T-helper 9 cell (primary cell): Measurements from ENCODE around the gene GPRC5D.
A peak's percentile ranks its signal among the peaks of the same experiment; 100 is the strongest.

ENCODE experiments used
- DNase-seq: peaks from one replicate; pipeline ENCODE4 v3.0.0-alpha.2; 2020

The GPRC5D gene

DNA sequence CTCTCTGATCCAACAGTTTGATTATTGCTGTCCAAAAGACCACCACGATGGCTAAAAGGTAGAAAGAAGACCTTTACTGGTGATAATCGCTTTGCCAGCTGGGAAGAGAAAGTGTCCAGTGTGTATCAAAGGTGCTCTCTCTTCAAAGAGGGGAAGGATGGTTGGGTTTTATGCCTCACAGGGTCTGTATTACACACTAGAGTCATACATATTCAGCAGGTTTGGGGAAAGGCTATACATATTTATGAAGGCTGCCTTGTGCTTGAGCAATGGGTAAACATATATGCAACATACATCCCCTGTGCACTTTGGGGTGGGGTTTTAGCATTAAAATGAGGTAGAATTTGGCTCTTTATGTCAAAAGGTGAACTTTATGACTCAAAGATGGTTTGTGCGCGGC is 18.2 kb downstream of the GPRC5D start:
- DNase-seq, result no peak

DNA sequence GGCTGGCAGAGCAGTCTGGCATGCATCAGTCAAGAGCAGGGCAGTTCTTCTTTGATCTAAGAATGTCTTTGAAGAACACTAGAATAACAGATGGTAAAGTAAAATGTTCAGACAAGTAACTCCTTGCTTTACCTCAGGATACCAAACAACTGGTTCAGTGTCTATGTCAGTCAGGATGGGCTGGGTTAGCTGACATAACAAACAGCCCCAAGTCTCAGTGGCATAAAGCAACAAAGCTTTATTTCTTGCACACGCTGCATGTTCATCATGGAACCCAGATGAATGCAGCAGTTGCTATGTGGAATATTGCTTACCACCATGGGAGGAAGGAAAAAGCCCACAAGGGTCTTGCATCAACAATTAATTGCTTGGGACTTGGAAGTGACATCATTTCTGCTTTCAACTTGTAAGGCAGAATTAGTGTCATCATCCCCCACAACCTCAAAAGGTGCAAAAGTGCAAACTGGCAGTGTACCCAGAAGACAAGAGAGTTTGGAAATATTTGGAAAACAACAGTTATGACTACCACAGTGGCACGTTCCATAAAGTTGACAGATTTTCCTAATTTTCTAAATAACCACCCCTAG is 21.2 kb downstream of the GPRC5D start:
- no peak for DNase-seq

DNA sequence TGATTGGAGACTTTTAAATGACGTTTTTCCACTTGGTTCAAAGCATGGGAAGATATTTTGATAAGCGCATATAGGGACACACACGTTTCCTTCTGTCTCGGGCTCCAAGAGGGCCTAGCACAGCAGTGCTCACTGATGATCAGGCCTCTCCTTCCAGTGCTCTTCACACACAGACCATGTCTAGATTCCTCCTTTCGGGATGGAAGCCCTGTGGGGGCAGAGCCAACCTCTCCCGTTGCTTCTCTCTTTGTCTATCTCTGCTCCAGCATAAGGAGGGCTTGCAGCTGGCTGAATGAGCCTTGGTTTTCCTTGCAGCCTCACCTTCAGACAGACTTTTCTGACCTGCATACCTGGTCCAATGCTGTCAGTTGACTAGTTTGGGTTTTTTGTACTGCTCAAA is 22.3 kb downstream of the GPRC5D start:
- no peak for DNase-seq

DNA sequence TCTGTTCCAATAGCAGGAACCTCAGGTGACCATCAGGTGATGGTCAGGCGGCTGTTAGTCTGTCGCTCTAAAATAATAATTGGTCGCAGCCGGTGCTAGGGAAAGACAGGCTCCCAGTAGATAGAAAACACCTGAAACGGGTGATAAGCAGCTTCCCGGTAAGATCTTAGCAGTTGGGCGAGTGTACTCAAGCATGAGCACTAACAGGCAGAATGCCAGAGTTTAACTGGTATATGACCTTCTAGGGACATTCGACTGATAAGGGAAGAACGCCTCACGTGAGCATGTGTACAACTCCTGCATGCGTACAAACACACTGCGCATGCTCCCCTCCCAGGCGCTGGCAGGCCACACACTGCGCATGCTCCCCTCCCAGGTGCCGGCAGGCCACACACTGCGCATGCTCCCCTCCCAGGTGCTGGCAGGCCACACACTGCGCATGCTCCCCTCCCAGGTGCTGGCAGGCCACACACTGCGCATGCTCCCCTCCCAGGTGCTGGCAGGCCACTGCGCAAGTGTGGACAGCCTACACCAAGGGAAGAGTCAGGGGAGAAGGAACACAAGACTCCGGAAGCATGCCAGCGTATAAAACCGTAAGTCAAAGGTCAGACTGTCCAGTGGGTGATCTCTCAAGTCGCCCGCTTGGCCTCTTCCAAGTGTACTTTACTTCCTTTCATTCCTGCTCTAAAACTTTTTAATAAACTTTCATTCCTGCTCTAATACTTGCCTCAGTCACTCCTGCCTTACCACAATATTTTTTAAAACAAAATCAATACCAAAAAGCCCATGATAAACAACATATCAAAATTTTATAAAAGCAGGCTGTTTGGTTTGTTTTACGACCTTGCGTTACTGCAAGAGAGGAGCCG is 24.5 kb downstream of the GPRC5D start:
- no peak for DNase-seq

DNA sequence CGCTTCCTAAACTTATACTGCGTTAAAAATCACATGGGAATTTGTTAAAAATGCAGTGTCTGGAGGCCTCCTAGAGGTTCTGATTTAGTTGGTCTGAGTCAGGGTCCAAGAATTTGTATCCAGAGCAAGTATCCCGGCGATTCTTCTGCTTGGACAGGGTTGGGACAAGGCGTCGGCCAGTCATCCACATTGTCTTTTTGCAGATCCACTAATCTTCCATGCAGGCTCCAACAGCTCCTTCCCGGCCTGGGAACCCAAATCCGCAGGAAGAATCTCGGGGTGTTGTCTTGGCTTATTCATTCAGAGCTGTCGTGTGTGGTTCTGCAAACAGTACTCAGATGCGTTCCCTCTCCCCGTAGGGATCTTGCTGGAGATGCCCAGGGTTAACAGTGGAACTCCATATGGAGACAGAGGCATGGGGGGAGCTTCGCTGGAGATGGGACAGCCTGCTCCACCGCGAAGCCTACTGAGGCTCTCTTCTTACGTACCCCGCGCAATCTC is 25.3 kb downstream of the GPRC5D start:
- DNase-seq, result no peak

DNA sequence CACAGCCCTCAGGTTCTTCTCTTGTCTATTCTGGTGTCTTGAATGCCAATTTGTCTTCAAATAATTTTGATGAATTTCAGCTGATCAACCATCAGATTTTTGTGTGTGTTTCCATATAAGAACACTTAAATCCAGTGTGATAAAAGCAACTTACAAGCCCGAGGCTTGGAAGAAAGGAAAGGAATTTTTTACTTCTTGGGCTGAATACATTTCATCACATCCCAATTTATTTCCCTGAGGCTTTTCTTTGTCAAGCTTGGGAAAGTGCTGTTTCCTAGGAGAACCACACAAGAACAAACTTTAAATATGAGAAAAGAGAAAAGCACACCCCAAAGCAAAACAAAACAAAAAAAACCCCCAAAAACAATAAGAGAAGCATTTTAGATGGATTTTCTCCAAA is 26.6 kb downstream of the GPRC5D start:
- DNase-seq, result no peak

DNA sequence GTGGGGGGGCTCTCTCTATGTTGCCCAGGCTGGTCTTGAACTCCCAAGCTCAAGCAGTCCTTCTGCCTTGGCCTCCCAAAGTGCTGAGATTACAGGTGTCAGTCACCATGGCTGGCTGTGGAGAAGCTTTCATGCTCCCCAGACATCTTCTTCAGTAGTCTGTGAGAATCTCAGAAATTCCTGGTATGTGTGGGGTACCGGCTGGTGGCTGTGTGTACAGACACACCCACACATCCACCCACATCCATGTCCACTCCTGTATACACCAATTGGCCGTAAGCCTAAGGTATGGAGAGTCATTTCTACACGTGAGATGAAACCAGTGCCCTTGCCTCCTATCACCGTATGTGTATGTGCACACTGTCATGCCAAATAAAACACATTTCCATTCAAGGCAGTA is 27.8 kb downstream of the GPRC5D start:
- DNase-seq, result no peak

DNA sequence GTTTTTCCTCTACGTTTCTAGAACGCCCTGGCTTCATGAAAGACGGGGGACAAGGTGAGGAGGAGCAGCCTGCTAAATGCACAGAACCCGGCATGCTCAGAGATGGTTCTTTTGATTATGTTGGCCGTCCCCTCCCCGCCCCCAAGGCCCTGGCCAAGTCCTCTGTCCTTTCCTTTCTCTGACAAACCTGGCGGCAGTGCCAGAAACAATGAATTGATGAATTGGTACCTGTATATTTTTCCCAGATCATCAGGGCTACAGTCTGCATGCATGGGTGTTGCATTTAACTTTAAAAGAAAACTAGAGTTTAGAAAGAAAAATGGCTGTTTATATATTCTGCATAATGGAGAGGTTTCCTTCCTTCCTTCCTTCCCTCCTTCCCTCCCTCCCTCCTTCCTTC is 29.0 kb downstream of the GPRC5D start:
- no peak for DNase-seq

DNA sequence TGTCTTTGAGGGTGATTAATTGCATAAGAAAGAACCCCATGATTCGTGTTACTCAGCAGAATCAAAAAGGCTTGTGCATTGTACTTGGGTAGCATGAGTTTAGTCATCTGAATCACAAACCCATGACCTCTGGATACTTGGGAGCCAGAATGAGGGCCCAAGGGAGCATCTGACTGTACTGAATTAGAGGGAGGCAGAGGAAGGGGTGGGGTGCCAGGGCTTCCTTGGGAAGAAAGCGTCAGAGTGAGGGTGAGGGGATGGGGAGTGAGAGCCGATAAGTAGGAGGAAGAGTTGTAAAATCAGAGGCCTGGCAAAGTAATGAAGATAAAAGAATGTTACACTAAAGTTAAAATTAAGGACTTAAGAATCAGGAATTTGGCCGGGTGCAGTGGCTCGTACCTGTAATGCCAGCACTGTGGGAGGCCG is 29.8 kb downstream of the GPRC5D start:
- no peak for DNase-seq

DNA sequence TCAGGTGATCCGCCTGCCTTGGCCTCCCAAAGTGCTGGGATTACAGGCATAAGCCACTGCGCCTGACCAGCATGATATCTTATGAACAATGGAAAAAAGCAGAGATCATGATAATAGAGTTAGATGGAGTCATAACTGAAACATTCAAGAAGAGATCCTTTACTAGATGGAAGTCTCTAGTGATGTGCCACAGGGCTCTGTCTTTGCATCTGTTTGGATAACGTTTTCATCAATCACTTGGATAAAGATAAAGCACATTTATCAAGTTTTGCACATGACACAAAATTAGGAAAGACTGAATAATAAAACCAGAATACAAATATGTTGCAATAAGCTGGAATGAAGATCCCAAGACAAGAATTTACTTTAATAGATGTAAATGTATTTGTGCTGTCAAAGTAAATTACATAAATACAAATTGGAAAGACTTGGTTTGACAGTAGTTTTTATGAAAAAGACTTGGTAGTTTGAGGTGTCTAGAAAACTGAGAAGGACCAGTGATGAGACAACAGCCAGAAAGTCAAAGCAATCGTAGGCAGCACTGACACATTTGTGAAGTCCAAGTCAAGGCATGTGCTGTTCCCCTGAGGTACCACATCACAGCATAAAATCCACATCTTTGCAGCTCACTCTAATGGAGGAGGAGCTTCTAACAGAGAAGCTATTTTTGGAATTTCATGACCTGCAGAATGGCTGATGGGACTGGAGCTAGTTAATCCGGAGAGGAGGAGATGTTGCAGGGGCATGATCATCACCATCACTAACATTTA is 32.1 kb downstream of the GPRC5D start:
- no peak for DNase-seq

DNA sequence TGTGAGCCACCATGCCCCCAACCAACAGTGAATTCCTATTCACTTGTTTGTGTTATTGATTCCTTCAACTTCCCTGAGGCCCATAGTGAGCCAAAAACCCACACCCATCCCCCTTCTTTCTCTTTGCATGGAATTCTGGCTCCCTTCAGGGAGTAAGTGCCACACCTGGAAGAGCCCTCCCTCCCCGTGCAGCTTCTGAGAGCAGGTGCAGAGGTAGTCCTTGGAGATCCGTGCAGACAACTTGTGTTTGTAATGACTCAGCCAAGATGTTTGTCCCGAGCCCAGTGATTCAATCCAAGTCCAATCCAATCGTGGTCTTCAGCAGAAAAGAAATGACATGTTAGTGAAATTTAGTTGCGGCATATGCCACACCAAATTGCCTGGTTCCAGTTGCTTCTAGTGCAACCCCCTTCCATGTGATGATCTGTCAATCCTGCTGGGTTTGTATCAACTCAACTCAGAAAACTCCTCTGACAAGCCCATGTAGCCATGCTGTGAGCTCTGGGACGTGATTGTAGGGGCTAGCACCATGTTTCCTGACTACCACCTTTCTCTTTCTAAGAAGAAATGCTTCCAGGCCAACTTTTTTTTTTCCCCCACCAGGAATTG is 33.1 kb downstream of the GPRC5D start:
- no peak for DNase-seq

DNA sequence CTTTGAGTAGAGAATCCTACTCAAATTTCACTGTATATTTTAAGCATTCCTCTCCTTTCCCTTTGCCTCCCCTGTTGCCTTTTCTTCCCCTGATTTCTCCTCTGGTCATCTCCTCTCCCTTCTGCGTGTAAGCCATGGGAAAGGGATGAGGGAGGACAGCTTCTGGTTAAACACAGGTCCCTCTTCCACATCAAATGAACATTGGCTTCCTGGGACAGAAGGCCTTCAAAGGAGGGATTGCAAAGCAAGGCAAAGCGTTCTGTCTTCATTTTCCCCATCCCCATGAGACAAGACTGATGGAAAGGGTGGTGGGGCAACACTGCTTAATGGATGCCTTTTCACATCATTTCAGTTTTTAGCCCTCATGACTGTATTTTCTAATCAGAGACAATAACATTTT is 34.5 kb downstream of the GPRC5D start:
- no peak for DNase-seq

DNA sequence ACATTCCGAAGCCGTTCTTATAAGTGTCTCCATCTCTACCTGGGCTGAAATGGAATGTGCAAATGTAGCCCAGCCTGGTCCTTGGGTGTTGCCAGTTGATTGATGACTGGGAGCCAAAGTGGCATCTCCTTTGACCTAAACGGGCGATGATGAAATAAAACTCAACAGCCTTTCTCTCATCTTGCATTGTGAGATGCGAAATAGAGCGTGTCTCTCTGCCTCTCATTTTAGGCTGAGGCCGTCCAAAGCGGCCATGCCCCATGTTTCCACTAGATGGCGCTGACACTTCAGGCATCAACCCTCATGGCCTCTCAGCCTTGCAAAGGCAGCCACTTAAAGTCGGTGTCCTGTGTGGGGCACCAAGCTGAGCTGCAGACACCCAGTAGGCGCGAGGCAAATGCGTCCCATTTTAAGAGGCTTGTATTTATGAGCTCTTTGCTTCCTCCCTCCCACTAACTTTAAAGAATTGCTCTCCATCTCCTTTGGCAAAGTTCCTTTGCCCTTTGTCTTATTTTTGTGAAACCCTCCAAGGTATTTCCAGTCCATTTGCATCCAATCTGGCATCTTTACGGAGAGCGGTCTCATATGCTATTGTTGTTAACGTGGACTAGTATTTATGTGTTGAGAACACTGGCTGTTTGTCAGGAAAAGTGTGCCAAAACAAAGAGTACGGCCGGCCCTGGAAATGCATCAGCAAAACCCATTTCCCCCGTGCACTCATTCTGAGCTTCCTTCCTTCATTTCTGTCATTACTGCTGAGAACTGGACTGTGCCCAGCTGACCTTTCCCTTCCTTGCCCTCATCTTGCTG is 35.6 kb downstream of the GPRC5D start:
- DNase-seq, result peak; percentile 78

DNA sequence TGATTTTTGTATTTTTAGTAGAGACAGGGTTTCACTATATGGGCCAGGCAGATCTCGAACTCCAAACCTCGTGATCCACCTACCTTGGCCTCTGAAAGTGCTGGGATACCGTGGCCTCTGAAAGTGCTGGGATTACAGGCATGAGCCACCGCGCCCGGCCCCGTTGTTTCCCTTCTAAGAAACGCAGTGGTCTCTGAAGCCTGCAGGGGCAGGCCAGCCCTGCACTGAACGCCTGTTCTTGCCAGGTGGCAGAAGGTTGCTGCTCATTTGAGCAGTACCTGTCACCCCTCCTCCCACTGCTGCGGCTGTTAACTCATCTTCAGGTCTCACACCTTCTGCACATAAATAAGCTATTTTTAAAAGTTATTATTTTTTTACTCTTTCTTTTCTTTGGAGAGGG is 36.3 kb downstream of the GPRC5D start:
- no peak for DNase-seq

DNA sequence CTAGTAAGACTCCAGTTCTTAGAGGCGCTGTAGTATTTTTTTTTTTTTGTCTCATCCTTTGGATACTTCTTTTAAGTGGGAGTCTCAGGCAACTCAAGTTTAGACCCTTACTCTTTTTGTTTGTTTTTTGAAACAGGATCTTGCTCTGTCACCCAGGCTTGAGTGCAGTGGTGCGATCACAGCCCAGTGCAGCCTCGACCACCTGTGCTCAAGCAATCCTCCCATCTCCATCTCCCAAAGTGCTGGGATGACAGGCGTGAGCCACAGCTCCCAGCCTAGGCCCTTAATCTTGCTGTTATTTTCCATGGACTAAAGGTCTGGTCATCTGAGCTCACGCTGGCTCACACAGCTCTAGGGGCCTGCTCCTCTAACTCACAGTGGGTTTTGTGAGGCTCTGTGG is 39.3 kb downstream of the GPRC5D start:
- DNase-seq, result no peak

DNA sequence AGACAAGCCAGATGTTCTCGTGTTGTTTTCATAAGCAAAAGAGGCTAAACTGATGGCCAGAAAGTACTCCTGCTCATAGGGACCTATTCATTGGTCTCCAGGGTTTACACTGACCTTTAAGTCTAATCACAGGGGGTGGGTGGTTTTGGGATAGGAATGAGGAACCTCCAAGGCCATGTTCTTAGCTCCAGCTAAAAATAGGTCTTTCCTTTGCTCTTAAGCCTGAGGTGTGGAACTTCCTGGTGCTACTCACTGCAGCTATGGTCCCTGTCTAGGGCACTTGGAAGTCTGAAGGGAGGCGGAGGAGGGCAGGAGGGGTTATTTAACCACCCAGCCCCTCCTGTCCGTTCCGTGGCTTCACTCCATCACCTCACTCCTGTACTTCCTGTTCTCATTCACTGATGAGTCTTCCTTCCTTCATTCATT is 42.0 kb downstream of the GPRC5D start:
- no peak for DNase-seq

DNA sequence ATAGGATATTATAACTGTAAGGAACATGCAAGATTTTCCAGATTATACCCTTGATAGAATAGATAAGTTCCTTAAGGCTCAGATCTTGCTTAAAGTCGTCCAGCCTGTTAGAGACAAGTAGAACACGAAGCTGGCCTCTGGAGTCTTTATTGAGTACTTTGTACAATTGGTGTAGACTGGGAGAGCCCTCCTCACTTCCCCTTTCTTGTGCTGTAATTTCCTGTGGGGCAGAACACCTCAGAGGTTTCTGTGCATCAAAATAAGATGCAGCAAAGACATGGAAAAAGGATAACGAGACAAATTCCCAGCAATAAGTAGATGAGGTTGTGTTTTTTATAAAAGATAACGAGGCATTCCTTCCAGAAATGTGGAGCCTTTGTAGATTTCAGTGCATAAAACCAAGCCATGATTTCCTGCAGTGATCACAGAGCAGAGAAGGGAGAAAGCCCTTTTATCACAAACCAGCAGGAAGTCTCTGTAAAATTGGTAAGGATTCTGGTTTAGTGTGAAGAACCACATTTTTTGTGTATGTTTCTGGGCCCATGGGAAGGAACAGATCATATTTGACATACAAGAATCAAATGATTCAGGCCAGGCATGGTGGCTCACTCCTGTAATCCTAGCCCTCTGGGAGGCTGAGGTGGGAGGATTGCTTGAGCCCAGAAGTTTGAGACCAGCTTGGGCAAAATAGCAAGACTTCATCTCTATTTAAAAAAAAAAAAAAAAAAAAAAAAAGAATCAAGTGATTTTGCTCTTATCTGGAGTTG is 42.6 kb downstream of the GPRC5D start:
- no peak for DNase-seq

DNA sequence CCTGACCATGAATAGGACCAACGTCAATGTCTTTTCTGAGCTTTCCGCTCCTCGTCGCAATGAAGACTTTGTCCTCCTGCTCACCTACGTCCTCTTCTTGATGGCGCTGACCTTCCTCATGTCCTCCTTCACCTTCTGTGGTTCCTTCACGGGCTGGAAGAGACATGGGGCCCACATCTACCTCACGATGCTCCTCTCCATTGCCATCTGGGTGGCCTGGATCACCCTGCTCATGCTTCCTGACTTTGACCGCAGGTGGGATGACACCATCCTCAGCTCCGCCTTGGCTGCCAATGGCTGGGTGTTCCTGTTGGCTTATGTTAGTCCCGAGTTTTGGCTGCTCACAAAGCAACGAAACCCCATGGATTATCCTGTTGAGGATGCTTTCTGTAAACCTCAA is 43.3 kb downstream of the GPRC5D start:
- no peak for DNase-seq

DNA sequence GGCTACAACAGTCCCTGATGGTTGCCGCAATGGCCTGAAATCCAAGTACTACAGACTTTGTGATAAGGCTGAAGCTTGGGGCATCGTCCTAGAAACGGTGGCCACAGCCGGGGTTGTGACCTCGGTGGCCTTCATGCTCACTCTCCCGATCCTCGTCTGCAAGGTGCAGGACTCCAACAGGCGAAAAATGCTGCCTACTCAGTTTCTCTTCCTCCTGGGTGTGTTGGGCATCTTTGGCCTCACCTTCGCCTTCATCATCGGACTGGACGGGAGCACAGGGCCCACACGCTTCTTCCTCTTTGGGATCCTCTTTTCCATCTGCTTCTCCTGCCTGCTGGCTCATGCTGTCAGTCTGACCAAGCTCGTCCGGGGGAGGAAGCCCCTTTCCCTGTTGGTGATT is 43.7 kb downstream of the GPRC5D start:
- DNase-seq, result no peak

DNA sequence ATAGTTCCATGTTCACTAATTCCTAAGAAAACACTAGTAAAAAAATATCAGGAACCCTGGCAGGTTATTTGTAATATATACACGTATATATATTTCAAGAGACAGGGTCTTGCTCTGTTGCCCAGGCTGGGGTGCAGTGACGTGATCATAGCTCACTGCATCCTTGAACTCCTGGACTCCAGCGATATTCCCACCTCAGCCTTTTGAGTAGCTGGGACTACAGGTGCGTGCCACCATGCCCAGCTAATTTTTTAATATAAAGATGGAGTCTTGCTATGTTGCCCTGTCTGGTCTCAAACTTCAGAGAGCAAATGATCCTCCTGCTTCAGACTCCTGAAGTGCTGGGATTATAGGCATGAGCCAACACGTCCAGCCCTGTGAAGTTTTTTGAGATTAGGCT is 44.4 kb downstream of the GPRC5D start:
- DNase-seq, result no peak
